A549 (cell line): Measurements from ENCODE around the gene DBNDD1. TPM values are rescaled to one million over a fixed set of nuclear protein-coding genes. Genes with fewer than 3 reads are reported as not detected.

Experiments
- ATAC-seq, 2 experiments: fragments of 200-7000 bp in 1 of 2; fragments of >200 bp in 1 of 2; cut with Nextera tagmentation in 1 of 2; cut with Tn5 transposase in 1 of 2; 3 replicates each; pipeline versions ENCODE4 v1.8.0 to v1.9.1; 2018 to 2020; ENCODE audit warnings: mild to moderate bottlenecking in 1 of 2, moderate library complexity in 1 of 2
- CTCF ChIA-PET: fragments of 300-600 bp; sonication (Branson Sonifier 250); formaldehyde crosslinking; extraction: SDS; loops from one replicate; lab custom pipeline; 2021; ENCODE audit warnings: antibody characterized with exemption, inconsistent platforms; lab: Yijun Ruan, JAX
- POLR2A ChIA-PET: fragments of 350-600 bp; formaldehyde crosslinking; extraction: SDS; loops from one replicate; lab custom pipeline; 2021; ENCODE audit warnings: antibody characterized with exemption, inconsistent platforms; lab: Yijun Ruan, JAX
- DNase-seq, 2 experiments: peaks; one replicate each; pipeline versions ENCODE4 v3.0.0 to v3.0.0-alpha.2; 2011 to 2016; ENCODE audit warnings: low read depth in 1 of 2, low spot score in 1 of 2
- FAIRE-seq: peaks from 2 replicates; lab custom pipeline; 2011; peaks lifted over from hg19 to GRCh38; lab: Jason Lieb, UNC
- H3K27ac ChIP-seq, 2 experiments: fragments of >200 bp; sonication (Bioruptor Twin); formaldehyde crosslinking; 3 replicates each; pipeline ENCODE4 v1.5.1; 2016 to 2017
- H3K4me1 ChIP-seq: fragments of >200 bp; sonication (Bioruptor Twin); formaldehyde crosslinking; 3 replicates; pipeline ENCODE4 v1.6.1; 2016
- H3K4me2 ChIP-seq: fragments of >200 bp; sonication (Bioruptor Twin); formaldehyde crosslinking; 3 replicates; pipeline ENCODE4 v1.6.1; 2016
- H3K4me3 ChIP-seq: fragments of >200 bp; sonication (Bioruptor Twin); formaldehyde crosslinking; 3 replicates; pipeline ENCODE4 v1.5.1; 2016
- H3K9me3 ChIP-seq: fragments of >200 bp; sonication (Bioruptor Twin); formaldehyde crosslinking; 3 replicates; pipeline ENCODE4 v1.6.1; 2016
- ATOH8 ChIP-seq: fragments of 250-450 bp; sonication (Bioruptor Pico); IDR thresholded peaks from 2 replicates; pipeline ENCODE4 v1.5.0; 2020; ENCODE audit warnings: low read depth, mild to moderate bottlenecking, moderate library complexity
- CHD4 ChIP-seq: fragments of 200-600 bp; sonication (generic); IDR thresholded peaks from 2 replicates; pipeline ENCODE4 v1.6.1; 2016; ENCODE audit warnings: antibody characterized with exemption, mild to moderate bottlenecking, borderline replicate concordance
- EHF ChIP-seq: fragments of 250-450 bp; sonication (Bioruptor Pico); IDR thresholded peaks from 2 replicates; pipeline ENCODE4 v1.5.0; 2020; ENCODE audit warnings: mild to moderate bottlenecking
- EP300 ChIP-seq, 2 experiments: fragments of >200 bp; sonication (Bioruptor Twin); formaldehyde crosslinking; IDR thresholded peaks; 2 replicates in 1 of 2; 3 replicates in 1 of 2; pipeline ENCODE4 v1.6.1; 2016 to 2017
- ESRRA ChIP-seq: fragments of 150-350 bp; IDR thresholded peaks from 2 replicates; pipeline ENCODE4 v1.6.1; 2014; ENCODE audit warnings: mild to moderate bottlenecking, low read length, borderline replicate concordance
- FOSB ChIP-seq: fragments of 250-450 bp; sonication (Bioruptor Pico); IDR thresholded peaks from 2 replicates; pipeline ENCODE4 v1.5.0; 2020; ENCODE audit warnings: mild to moderate bottlenecking, moderate library complexity
- FOXS1 ChIP-seq: fragments of 250-450 bp; sonication (Bioruptor Pico); IDR thresholded peaks from 2 replicates; pipeline ENCODE4 v1.5.0; 2020; ENCODE audit warnings: mild to moderate bottlenecking, moderate library complexity
- HES2 ChIP-seq: fragments of >200 bp; sonication (Bioruptor Twin); formaldehyde crosslinking; IDR thresholded peaks from 2 replicates; pipeline ENCODE4 v1.6.1; 2016
- JUN ChIP-seq, 2 experiments: fragments of >200 bp; sonication (Bioruptor Twin); formaldehyde crosslinking; IDR thresholded peaks; 2 replicates in 1 of 2; 3 replicates in 1 of 2; pipeline ENCODE4 v1.6.1; 2016 to 2017
- KDM5A ChIP-seq: fragments of 200-600 bp; sonication (generic); IDR thresholded peaks from 2 replicates; pipeline ENCODE4 v1.6.1; 2016; ENCODE audit warnings: antibody characterized with exemption, mild to moderate bottlenecking
- MAZ ChIP-seq: fragments of 150-350 bp; IDR thresholded peaks from 2 replicates; pipeline ENCODE4 v1.6.1; 2014; ENCODE audit warnings: antibody characterized with exemption, low read depth, low read length, borderline replicate concordance
- NFE2L2 ChIP-seq: fragments of 150-350 bp; conservative IDR thresholded peaks from 2 replicates; pipeline ENCODE4 v1.6.1; 2014; ENCODE audit warnings: low read length
- NPAS2 ChIP-seq: fragments of 250-450 bp; sonication (Bioruptor Pico); IDR thresholded peaks from 2 replicates; pipeline ENCODE4 v1.8.0; 2022; ENCODE audit warnings: mild to moderate bottlenecking, moderate library complexity, borderline replicate concordance
- RCOR1 ChIP-seq: fragments of 150-350 bp; IDR thresholded peaks from 2 replicates; pipeline ENCODE4 v1.6.1; 2014; ENCODE audit warnings: antibody characterized with exemption, low read length, low read depth
- REST ChIP-seq: fragments of 200-600 bp; sonication (generic); IDR thresholded peaks from 2 replicates; pipeline ENCODE4 v1.6.1; 2016; ENCODE audit warnings: antibody characterized with exemption, mild to moderate bottlenecking, moderate library complexity
- SMC3 ChIP-seq: fragments of >200 bp; sonication (Bioruptor Twin); formaldehyde crosslinking; IDR thresholded peaks from 3 replicates; pipeline ENCODE4 v1.6.1; 2018; ENCODE audit warnings: inconsistent platforms
- TFCP2L1 ChIP-seq: fragments of 250-450 bp; sonication (Bioruptor Pico); IDR thresholded peaks from 2 replicates; pipeline ENCODE4 v1.5.0; 2021; ENCODE audit warnings: mild to moderate bottlenecking
- ZC3H11A ChIP-seq: fragments of 450-650 bp; IDR thresholded peaks from 2 replicates; pipeline ENCODE4 v1.6.1; 2014; ENCODE audit warnings: antibody characterized with exemption, mild to moderate bottlenecking
- WGBS: methylation state at CpG from one replicate; pipeline ENCODE4 v1.1.6; 2017; ENCODE audit errors: missing lambda C conversion rate; 5-methylcytosine and 5-hydroxymethylcytosine counted together
- polyA plus RNA-seq, 4 experiments: library from polyadenylated mRNA; depleted of rRNA in 3 of 4; stranded (reverse); fragments of >200 nt; fragmentation: RNase III in 1 of 4; extraction: RNeasy Plus Mini Kit Qiagen cat#74134 plus additional on column Dnase treatment in 1 of 4; gene quantifications; 2 replicates in 3 of 4; 3 replicates in 1 of 4; pipeline ENCODE4 v1.2.3, GENCODE V29; 2011 to 2017
- TF ChIP-seq, protein P1 (sequence below): fragments of >200 bp; sonication (Bioruptor Twin); formaldehyde crosslinking; IDR thresholded peaks from 3 replicates; pipeline ENCODE4 v1.6.1; 2016
- TF ChIP-seq, protein P2 (sequence below): fragments of 150-350 bp; IDR thresholded peaks from 2 replicates; pipeline ENCODE4 v1.6.1; 2014; ENCODE audit warnings: low read depth, mild to moderate bottlenecking, low read length

DBNDD1 gene
- polyA plus RNA-seq, 2 of the 4 experiments (the other 2 are of a cell fraction): 23.0 to 43.8 TPM

DNA sequence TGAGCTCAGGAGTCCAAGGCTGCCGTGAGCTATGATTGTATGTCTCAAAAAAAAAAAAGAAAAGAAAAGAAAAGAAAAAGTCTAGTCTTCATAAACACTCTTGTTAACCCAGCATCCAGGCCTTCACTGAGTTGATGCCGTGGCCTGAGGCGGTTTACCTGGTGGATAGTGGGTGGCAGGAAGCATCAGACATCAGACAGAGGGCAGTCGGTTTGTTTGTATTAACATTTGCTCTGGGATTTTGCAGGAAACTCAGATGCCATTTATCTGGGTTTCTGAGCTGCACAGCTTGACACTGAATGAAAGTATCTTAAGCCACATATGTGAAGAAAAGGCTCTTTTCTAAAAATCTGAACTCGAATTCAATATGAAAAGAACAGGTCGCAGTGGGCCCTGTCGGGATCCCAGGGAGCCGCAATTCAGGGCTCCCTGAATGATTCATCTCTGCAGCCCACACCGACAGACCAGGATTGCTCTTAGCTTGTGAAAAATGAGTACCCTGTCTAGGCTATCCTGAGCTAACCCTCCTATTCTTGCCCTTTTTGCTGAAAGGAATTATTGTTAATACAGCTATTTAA is 1.1 kb upstream of the DBNDD1 start:
- H3K4me2 ChIP-seq: peak overlapping the region; percentile 87
- H3K4me1 ChIP-seq: peaks cover 34% of the 10 kb centered on the region
- POLR2A ChIA-PET: interaction anchor here (0.7 to 2.5 kb wide), 4 partner anchors 11 to 98 kb away, joined by 3 to 17 read pairs (median 4); partner anchors contain the start of gene TUBB3
- WGBS: 25% methylated on average over 9 of the region's 9 CpGs
- peak overlapping the region; percentile 76 for H3K4me3 ChIP-seq
- H3K27ac ChIP-seq: peak overlapping the region; percentile 88 to 98
- no peak for FAIRE-seq
- TF ChIP-seq TFCP2L1 (CRISPR knock-in tag) (no peak), CHD4 (no peak), SMC3 (no peak), EP300 (IDR thresholded peaks at IDR 0.05) (no peak), EHF (CRISPR knock-in tag) (no peak), ATOH8 (CRISPR knock-in tag) (no peak), RCOR1 (no peak), NPAS2 (CRISPR knock-in tag) (no peak), FOXS1 (CRISPR knock-in tag) (no peak), ZC3H11A (no peak), MAZ (no peak), ESRRA (no peak), HES2 (no peak), NFE2L2 (no peak), KDM5A (no peak), REST (no peak), FOSB (CRISPR knock-in tag) (no peak), JUN (IDR thresholded peaks at IDR 0.05) (no peak)
- TF ChIP-seq, protein P1, sequence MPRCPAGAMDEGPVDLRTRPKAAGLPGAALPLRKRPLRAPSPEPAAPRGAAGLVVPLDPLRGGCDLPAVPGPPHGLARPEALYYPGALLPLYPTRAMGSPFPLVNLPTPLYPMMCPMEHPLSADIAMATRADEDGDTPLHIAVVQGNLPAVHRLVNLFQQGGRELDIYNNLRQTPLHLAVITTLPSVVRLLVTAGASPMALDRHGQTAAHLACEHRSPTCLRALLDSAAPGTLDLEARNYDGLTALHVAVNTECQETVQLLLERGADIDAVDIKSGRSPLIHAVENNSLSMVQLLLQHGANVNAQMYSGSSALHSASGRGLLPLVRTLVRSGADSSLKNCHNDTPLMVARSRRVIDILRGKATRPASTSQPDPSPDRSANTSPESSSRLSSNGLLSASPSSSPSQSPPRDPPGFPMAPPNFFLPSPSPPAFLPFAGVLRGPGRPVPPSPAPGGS: no peak
- TF ChIP-seq, protein P2, sequence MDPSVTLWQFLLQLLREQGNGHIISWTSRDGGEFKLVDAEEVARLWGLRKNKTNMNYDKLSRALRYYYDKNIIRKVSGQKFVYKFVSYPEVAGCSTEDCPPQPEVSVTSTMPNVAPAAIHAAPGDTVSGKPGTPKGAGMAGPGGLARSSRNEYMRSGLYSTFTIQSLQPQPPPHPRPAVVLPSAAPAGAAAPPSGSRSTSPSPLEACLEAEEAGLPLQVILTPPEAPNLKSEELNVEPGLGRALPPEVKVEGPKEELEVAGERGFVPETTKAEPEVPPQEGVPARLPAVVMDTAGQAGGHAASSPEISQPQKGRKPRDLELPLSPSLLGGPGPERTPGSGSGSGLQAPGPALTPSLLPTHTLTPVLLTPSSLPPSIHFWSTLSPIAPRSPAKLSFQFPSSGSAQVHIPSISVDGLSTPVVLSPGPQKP: no peak
- TF ChIP-seq, all 56 proteins: peak for 0
- no peak for DNase-seq
- no peak for ATAC-seq
- CTCF ChIA-PET: interaction anchor here (0.7 to 4.4 kb wide), 19 partner anchors 8 to 101 kb away, joined by 3 to 24 read pairs (median 5); partner anchors contain the start of gene MC1R
- H3K9me3 ChIP-seq: no peaks in the 10 kb centered on the region
